Measurements from ENCODE around the gene ALPK1.
"Not testable (repeated sequence)": the region's sequence is repeated elsewhere in the genome, so short reads cannot be mapped to it uniquely, and the experiment has no call there.

Gene ALPK1

DNA sequence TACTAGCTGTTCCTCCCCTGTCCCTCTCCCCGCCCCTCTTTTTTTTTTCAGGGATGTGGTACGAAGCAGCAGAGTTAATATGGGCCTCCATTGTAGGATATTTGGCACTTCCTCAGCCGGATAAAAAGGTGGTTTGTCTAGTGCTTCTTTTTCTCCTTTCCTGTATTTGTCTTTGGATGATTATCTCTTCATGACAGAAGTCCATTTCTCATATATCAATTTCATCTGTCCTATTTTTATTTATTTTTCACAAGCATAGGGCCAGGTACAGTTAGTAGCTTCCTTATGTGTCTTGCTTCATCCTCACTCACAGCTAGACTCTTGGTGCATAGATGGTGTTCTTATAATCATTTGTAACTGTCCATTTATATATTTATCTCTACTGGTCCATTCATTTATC lies 129.2 kb downstream of the ALPK1 start:
- Histone ChIP-seq H3K9me3 (no peaks in the 10 kb centered on the region), H3K27me3 (peaks cover 25% of the 10 kb centered on the region), H3K4me1 (no peaks in the 10 kb centered on the region), H3K36me3 (no peaks in the 10 kb centered on the region), H3K4me3 (ENCODE audit: low read depth, low read length) (no peak overlapping the region)
- TF ChIP-seq, protein P1, sequence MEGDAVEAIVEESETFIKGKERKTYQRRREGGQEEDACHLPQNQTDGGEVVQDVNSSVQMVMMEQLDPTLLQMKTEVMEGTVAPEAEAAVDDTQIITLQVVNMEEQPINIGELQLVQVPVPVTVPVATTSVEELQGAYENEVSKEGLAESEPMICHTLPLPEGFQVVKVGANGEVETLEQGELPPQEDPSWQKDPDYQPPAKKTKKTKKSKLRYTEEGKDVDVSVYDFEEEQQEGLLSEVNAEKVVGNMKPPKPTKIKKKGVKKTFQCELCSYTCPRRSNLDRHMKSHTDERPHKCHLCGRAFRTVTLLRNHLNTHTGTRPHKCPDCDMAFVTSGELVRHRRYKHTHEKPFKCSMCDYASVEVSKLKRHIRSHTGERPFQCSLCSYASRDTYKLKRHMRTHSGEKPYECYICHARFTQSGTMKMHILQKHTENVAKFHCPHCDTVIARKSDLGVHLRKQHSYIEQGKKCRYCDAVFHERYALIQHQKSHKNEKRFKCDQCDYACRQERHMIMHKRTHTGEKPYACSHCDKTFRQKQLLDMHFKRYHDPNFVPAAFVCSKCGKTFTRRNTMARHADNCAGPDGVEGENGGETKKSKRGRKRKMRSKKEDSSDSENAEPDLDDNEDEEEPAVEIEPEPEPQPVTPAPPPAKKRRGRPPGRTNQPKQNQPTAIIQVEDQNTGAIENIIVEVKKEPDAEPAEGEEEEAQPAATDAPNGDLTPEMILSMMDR (IDR thresholded peaks at IDR 0.05; ENCODE audit: low read depth, low read length), result no peak
- no peak for DNase-seq

DNA sequence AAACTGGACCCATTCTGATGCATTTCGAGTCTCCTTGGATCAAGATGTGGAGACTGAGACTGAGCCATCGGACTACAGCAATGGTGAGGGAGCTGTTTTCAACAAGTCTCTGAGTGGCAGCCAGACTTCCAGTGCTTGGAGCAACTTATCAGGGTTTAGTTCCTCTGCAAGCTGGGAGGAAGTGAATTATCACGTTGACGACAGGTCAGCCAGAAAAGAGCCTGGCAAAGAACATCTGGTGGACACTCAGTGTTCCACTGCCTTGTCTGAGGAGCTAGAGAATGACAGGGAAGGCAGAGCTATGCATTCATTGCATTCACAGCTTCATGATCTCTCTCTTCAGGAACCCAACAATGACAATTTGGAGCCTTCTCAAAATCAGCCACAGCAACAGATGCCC lies 134.0 kb downstream of the ALPK1 start:
- TF ChIP-seq, protein P1 (IDR thresholded peaks at IDR 0.05; ENCODE audit: low read depth, low read length), result no peak
- Histone ChIP-seq H3K4me1 (no peaks in the 10 kb centered on the region), H3K4me3 (ENCODE audit: low read depth, low read length) (no peak overlapping the region), H3K27me3 (peaks cover 34% of the 10 kb centered on the region), H3K36me3 (no peaks in the 10 kb centered on the region), H3K9me3 (no peaks in the 10 kb centered on the region)
- DNase-seq, result no peak

DNA sequence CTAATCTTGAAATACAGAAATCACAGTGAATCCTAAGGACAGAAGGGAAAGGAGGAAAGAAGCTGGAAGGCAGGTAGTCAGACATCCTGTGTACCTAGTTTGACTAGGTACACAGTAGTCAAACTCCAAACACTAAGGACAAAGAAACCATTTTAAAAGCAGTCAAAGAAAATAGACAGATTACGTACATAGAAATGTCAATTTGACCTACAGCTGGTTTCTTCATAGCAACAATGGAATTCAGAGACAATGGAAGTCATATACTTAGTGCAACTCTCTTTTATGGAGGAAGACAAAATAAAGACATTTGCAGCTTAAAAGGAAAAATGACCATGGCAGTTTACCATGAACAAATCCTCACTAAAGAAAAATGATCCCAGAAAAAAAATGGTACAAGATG lies 139.8 kb downstream of the ALPK1 start:
- no peaks in the 10 kb centered on the region for H3K36me3 ChIP-seq
- peaks cover 21% of the 10 kb centered on the region for H3K27me3 ChIP-seq
- no peaks in the 10 kb centered on the region for H3K9me3 ChIP-seq
- no peak overlapping the region for H3K4me3 ChIP-seq (ENCODE audit: low read depth, low read length)
- H3K4me1 ChIP-seq, result no peaks in the 10 kb centered on the region
- DNase-seq, result no peak
- TF ChIP-seq, protein P1 (IDR thresholded peaks at IDR 0.05; ENCODE audit: low read depth, low read length), result no peak

DNA sequence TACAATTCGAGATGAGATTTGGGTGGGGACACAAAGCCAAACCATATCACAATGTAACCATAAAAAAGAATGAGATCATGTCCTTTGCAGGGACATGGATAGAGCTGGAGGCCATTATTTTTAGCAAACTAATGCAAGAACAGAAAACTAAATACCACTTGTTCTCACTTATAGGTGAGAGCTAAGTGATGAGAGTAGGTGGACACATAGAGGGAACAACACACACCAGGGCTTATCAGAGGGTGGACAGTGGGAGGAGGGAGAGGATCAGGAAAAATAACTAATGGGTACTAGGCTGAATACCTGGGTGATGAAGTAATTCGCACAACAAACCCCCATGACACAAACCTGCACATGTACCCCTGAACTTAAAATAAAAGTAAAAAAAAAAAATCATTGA lies 145.1 kb downstream of the ALPK1 start:
- H3K27me3 ChIP-seq; H3K4me3 ChIP-seq (ENCODE audit: low read depth, low read length); H3K4me1 ChIP-seq; DNase-seq; H3K9me3 ChIP-seq; H3K36me3 ChIP-seq: not testable (repeated sequence)

DNA sequence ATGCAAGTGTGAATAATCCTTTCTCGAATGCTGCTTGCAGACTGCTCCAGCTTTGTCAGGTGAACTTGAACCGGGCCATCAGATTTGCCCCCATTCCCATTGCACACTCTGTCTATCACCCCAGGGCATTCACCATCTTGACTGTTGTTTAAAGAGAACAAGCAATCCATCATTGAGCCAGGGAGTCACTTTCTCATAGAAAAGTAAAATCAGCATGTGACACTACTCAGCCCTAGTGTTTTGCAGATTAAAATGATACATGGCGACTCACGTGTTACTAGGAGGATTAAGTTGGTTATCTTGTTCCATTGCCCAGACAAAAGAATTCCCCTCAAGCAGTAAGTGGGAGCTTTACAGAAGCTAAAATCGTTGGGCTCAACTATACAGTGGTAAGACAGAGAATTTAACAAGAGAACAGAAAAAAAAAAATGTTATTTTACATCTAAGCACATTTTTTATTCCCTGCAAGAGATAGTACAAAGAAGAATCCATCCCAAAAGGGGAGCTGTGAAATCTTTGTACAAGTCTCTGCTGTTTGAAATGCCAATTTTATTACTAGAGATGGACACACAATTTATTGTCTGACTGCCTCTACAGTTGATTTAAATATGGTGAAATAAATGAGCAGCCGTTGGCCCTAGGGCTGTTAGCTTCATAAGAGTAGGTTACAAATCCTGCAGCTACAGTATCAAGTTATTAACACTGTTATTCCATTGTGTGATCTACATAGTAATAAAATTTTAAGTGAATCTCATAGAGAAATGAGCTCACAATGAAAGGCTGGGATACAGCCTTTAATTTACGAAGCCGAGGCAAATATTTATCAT lies 151.3 kb downstream of the ALPK1 start:
- Histone ChIP-seq H3K36me3 (no peaks in the 10 kb centered on the region), H3K9me3 (no peaks in the 10 kb centered on the region), H3K4me3 (ENCODE audit: low read depth, low read length) (no peak overlapping the region), H3K4me1 (no peaks in the 10 kb centered on the region), H3K27me3 (peaks cover 7% of the 10 kb centered on the region)
- TF ChIP-seq, protein P1 (IDR thresholded peaks at IDR 0.05; ENCODE audit: low read depth, low read length), result no peak
- no peak for DNase-seq

DNA sequence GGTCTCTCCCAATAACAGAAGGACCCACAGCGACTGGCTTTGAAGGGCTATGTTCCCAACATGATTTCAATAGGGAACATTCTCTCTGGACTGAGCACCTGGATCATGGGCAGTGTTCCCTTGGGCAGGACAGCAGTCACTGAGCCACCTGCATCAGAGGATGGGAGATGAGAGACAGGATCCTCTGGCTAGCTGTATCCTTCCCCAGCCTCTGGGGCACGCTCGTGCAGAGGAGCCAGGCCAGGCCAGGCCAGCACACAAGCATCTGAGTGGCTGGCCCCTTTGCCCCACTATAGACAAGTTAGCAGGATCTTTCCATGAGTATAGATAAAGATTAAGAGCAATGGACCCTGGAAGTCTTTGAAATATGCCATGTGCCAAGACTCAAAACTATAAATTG lies 152.5 kb downstream of the ALPK1 start:
- DNase-seq, result no peak
- Histone ChIP-seq H3K4me1 (no peaks in the 10 kb centered on the region), H3K9me3 (no peaks in the 10 kb centered on the region), H3K36me3 (no peaks in the 10 kb centered on the region), H3K4me3 (ENCODE audit: low read depth, low read length) (no peak overlapping the region), H3K27me3 (peaks cover 7% of the 10 kb centered on the region)
- TF ChIP-seq, protein P1 (IDR thresholded peaks at IDR 0.05; ENCODE audit: low read depth, low read length), result no peak

Measured in BE2C (cell line).